Pancreas (tissue), 10 donors: Measurements from ENCODE around the gene FXYD1. TPM values are rescaled to one million over a fixed set of nuclear protein-coding genes. Genes with fewer than 3 reads are reported as not detected.

Source experiments
- ATAC-seq, 4 donors: fragments of 200-7000 bp; cut with Tn5 transposase; one replicate each; pipeline versions ENCODE4 v1.8.0 to v1.9.1; 2020; ENCODE audit warnings: mild to moderate bottlenecking in 4 of 4, moderate library complexity in 4 of 4
- DNase-seq, 6 donors: peaks; one replicate each; pipeline ENCODE4 v3.0.0-alpha.2; 2020
- FAIRE-seq: peaks from 2 replicates; lab custom pipeline; 2012; peaks lifted over from hg19 to GRCh38; lab: Jason Lieb, UNC
- H3K27ac ChIP-seq, 4 donors: fragments of 200-600 bp; sonication (generic); 1 replicate in 3 of 4; 2 replicates in 1 of 4; pipeline versions ENCODE4 v1.5.0 to v1.8.0; 2020
- H3K27me3 ChIP-seq, 4 donors: fragments of 200-600 bp; one replicate each; pipeline ENCODE4 v1.8.0; 2021
- H3K36me3 ChIP-seq, 3 donors: fragments of 200-600 bp; sonication (generic) in 1 of 3; one replicate each; pipeline versions ENCODE4 v1.5.0 to v1.8.0; 2020 to 2021
- H3K4me1 ChIP-seq, 3 donors: fragments of 200-600 bp; one replicate each; pipeline ENCODE4 v1.8.0; 2021
- H3K4me3 ChIP-seq, 4 donors: fragments of 200-600 bp; sonication (generic) in 2 of 4; one replicate each; pipeline versions ENCODE4 v1.5.0 to v1.8.0; 2020 to 2021
- H3K9me3 ChIP-seq, 4 donors: fragments of 200-600 bp; one replicate each; pipeline ENCODE4 v1.8.0; 2021
- CTCF ChIP-seq, 4 donors: fragments of 200-600 bp; sonication (generic) in 3 of 4; IDR thresholded peaks; one replicate each; pipeline versions ENCODE4 v1.5.0 to v1.8.0; 2021; ENCODE audit warnings: antibody characterized with exemption in 4 of 4
- WGBS, 2 donors: extraction: QIAGEN DNeasy Blood & Tissue Kit; methylation state at CpG; one replicate each; pipeline ENCODE4 v1.1.7; 2013; 5-methylcytosine and 5-hydroxymethylcytosine counted together
- intact Hi-C, 3 donors: fragments of 100-400 bp; cut with DNase I; formaldehyde crosslinking; loops; one replicate each; pipeline versions ENCODE4 v1.11.1 to v1.14.2; 2022
- polyA plus RNA-seq, 2 donors: library from polyadenylated mRNA; stranded (reverse); fragments of 200-250 nt; gene quantifications; one replicate each; pipeline ENCODE4 v1.2.3, GENCODE V29; 2013
- total RNA-seq, 6 donors: library from RNA; stranded (reverse); fragmentation: NEBNext Ultra II Directional in 4 of 6; extraction: Animal tissue kit (Norgen Biotek cat#: 25700) in 4 of 6; gene quantifications; one replicate each; pipeline versions ENCODE4 v1.2.1 to v1.2.4, GENCODE V29; 2021 to 2023
- donor health status: healthy with polysubstance abuse.
- donor health status: DM: no; HTN: no; CAD: no; lungs with moderate emphysema.
- donor health status: DM: no; HTN: no; CAD: no.
- donor health status: control.
- donor health status: control.
- donor health status: Bipolar disorder and iron deficiency.
- donor health status: DM: yes; HTN: yes; CAD: no.
- donor health status: DM: no; HTN: no; CAD: no.
- donor health status: DM: no; HTN: no; CAD: no.
- donor health status: DM: yes; HTN: yes; CAD: no.

FXYD1 gene
- total and polyA plus RNA-seq, 8 donors, result 2.8 to 16.1 (median 6.0) TPM

DNA sequence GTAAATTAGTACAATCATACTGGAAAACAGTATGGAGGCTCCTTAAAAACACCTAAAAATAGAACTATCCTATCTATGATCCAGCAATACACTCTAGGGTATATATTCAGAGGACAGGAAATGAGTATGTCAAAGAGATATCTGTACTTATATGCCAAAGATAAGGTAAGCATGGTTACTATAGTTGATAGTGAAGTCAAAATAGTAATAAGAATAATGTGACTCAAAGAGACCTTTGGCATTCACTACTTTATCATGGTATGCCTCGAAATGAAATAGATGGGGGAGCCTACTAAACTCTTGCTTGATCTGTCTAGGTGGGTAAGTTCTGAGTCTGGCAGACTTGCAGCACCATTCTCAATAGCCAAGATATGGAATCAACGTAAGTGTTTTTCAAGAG, 46.3 kb downstream of the FXYD1 start:
- FAIRE-seq (no peak), ATAC-seq (no peak), DNase-seq (no peak)
- no peak overlapping the region for H3K4me3 ChIP-seq
- H3K27me3 ChIP-seq, result no peaks in the 10 kb centered on the region
- no peaks in the 10 kb centered on the region for H3K9me3 ChIP-seq
- intact Hi-C loops, result no loop called here
- no peaks in the 10 kb centered on the region for H3K4me1 ChIP-seq
- H3K36me3 ChIP-seq, result no peaks in the 10 kb centered on the region
- WGBS, 2 donors, result 52 to 68% methylated on average over 2 of the region's 2 CpGs
- TF ChIP-seq CTCF (IDR thresholded peaks at IDR 0.05), result no peak
- H3K27ac ChIP-seq, result no peak overlapping the region

Other genes with a start within 250 kb of the FXYD1 start
- gene ZNF30, start 211.9 kb upstream of the FXYD1 start, total RNA-seq, result 1 to 10 TPM; 1.1 to 3.1 (median 2.2) TPM
- gene ZNF30, start 211.9 kb upstream of the FXYD1 start, polyA plus RNA-seq, result 1 to 10 TPM; 2.8 to 3.1 TPM
- gene ZNF792, start 174.6 kb upstream of the FXYD1 start, total RNA-seq, result 1 to 10 TPM; 1.5 to 6.4 (median 2.6) TPM
- 1 to 10 TPM; 1.0 to 1.6 TPM for gene ZNF792, start 174.6 kb upstream of the FXYD1 start, polyA plus RNA-seq
- gene GRAMD1A, start 138.5 kb upstream of the FXYD1 start, total RNA-seq, result 10 to 100 TPM; 47.3 to 97.2 (median 87.4) TPM
- gene GRAMD1A, start 138.5 kb upstream of the FXYD1 start, polyA plus RNA-seq, result 100 to 1,000 TPM in 1 of 2 donors, 10 to 100 TPM in 1; 49.7 to 137 TPM
- 10 to 100 TPM in 1 of 6 donors, 1 to 10 TPM in 5; 2.9 to 11.0 (median 4.4) TPM for gene SCN1B, start 108.4 kb upstream of the FXYD1 start, total RNA-seq
- gene SCN1B, start 108.4 kb upstream of the FXYD1 start, polyA plus RNA-seq, result 10 to 100 TPM; 14.0 to 15.1 TPM
- gene HPN, start 97.1 kb upstream of the FXYD1 start, total RNA-seq, result 100 to 1,000 TPM in 4 of 6 donors, 10 to 100 TPM in 2; 93.0 to 146 (median 118) TPM
- gene HPN, start 97.1 kb upstream of the FXYD1 start, polyA plus RNA-seq, result 100 to 1,000 TPM; 208 to 238 TPM
- 10 to 100 TPM; 12.2 to 33.4 (median 16.7) TPM for gene FXYD3, start 23.0 kb upstream of the FXYD1 start, total RNA-seq
- gene FXYD3, start 23.0 kb upstream of the FXYD1 start, polyA plus RNA-seq, result 10 to 100 TPM; 33.9 to 59.1 TPM
- gene LGI4, start 3.8 kb upstream of the FXYD1 start, total RNA-seq, result 1 to 10 TPM in 5 of 6 donors, under 1 TPM in 1; 0.38 to 2.5 (median 1.7) TPM
- gene LGI4, start 3.8 kb upstream of the FXYD1 start, polyA plus RNA-seq, result 10 to 100 TPM in 1 of 2 donors, 1 to 10 TPM in 1; 8.0 to 17.9 TPM
- gene FXYD7, start 4.4 kb downstream of the FXYD1 start, total RNA-seq, result under 1 TPM in 1 of 6 donors, not detected in 5; 0.23 TPM
- under 1 TPM in 1 of 2 donors, not detected in 1; 0.61 TPM for gene FXYD7, start 4.4 kb downstream of the FXYD1 start, polyA plus RNA-seq
- gene FXYD5, start 15.9 kb downstream of the FXYD1 start, total RNA-seq, result 10 to 100 TPM in 3 of 6 donors, 1 to 10 TPM in 3; 2.6 to 34.1 (median 9.2) TPM
- 100 to 1,000 TPM in 1 of 2 donors, 10 to 100 TPM in 1; 31.9 to 101 TPM for gene FXYD5, start 15.9 kb downstream of the FXYD1 start, polyA plus RNA-seq
- gene FAM187B, start 89.9 kb downstream of the FXYD1 start, total RNA-seq, result not detected
- not detected for gene FAM187B, start 89.9 kb downstream of the FXYD1 start, polyA plus RNA-seq
- gene LSR, start 110.2 kb downstream of the FXYD1 start, total RNA-seq, result 100 to 1,000 TPM in 1 of 6 donors, 10 to 100 TPM in 5; 51.6 to 103 (median 67.0) TPM
- gene LSR, start 110.2 kb downstream of the FXYD1 start, polyA plus RNA-seq, result 10 to 100 TPM; 46.1 to 67.5 TPM
- 10 to 100 TPM; 46.4 to 84.9 (median 59.8) TPM for gene USF2, start 130.1 kb downstream of the FXYD1 start, total RNA-seq
- gene USF2, start 130.1 kb downstream of the FXYD1 start, polyA plus RNA-seq, result 100 to 1,000 TPM; 106 to 112 TPM
- gene HAMP, start 143.7 kb downstream of the FXYD1 start, total RNA-seq, result 10 to 100 TPM in 1 of 6 donors, 1 to 10 TPM in 4, under 1 TPM in 1; 0.69 to 10.2 (median 2.2) TPM
- gene HAMP, start 143.7 kb downstream of the FXYD1 start, polyA plus RNA-seq, result 100 to 1,000 TPM in 1 of 2 donors, 10 to 100 TPM in 1; 24.5 to 138 TPM
- gene MAG, start 153.3 kb downstream of the FXYD1 start, total RNA-seq, result under 1 TPM in 1 of 6 donors, not detected in 5; 0.17 TPM
- under 1 TPM in 1 of 2 donors, not detected in 1; 0.47 TPM for gene MAG, start 153.3 kb downstream of the FXYD1 start, polyA plus RNA-seq
- gene CD22, start 190.4 kb downstream of the FXYD1 start, total RNA-seq, result 1 to 10 TPM in 2 of 6 donors, under 1 TPM in 4; 0.32 to 2.1 (median 0.94) TPM
- gene CD22, start 190.4 kb downstream of the FXYD1 start, polyA plus RNA-seq, result under 1 TPM; 0.38 to 0.49 TPM
- gene FFAR1, start 209.1 kb downstream of the FXYD1 start, total RNA-seq, result 1 to 10 TPM in 4 of 6 donors, under 1 TPM in 2; 0.60 to 3.5 (median 1.8) TPM
- gene FFAR1, start 209.1 kb downstream of the FXYD1 start, polyA plus RNA-seq, result 10 to 100 TPM in 1 of 2 donors, 1 to 10 TPM in 1; 3.6 to 30.1 TPM
- under 1 TPM in 5 of 6 donors, not detected in 1; 0.09 to 0.37 (median 0.26) TPM for gene FFAR3, start 219.6 kb downstream of the FXYD1 start, total RNA-seq
- gene FFAR3, start 219.6 kb downstream of the FXYD1 start, polyA plus RNA-seq, result 1 to 10 TPM; 1.5 to 2.7 TPM
- under 1 TPM in 2 of 6 donors, not detected in 4; 0.12 to 0.16 TPM for gene GPR42, start 232.2 kb downstream of the FXYD1 start, total RNA-seq
- gene GPR42, start 232.2 kb downstream of the FXYD1 start, polyA plus RNA-seq, result under 1 TPM in 1 of 2 donors, not detected in 1; 0.52 TPM